Measurements from ENCODE around the gene RHOF.

Gene RHOF

GRCh38 chr12:121831571-121832245, 38.2 kb upstream of the RHOF start:
- no peak for TF ChIP-seq CTCF (IDR thresholded peaks at IDR 0.05)
- Histone ChIP-seq H3K36me3 (peaks cover 46% of the 10 kb centered on the region), H3K27ac (peak overlapping the region; percentile 91), H3K4me3 (ENCODE audit: low read depth in 1 of 2, low read length in 1 of 2) (peak overlapping the region; percentile 40 to 50), H3K9me3 (no peaks in the 10 kb centered on the region), H3K27me3 (no peaks in the 10 kb centered on the region), H3K4me1 (ENCODE audit: control insufficient read depth in 1 of 2, insufficient read depth in 1 of 2, low read depth in 1 of 2, low read length in 1 of 2) (peaks cover 54 to 59% of the 10 kb centered on the region in 2 experiments)

- no peak for TF ChIP-seq CTCF (IDR thresholded peaks at IDR 0.05)
- H3K4me3 ChIP-seq (ENCODE audit: low read depth in 1 of 2, low read length in 1 of 2) = no peak overlapping the region
- H3K27ac ChIP-seq = peak overlapping the region; percentile 91
- H3K36me3 ChIP-seq = peaks cover 56% of the 10 kb centered on the region
- no peaks in the 10 kb centered on the region for H3K9me3 ChIP-seq
- H3K27me3 ChIP-seq = no peaks in the 10 kb centered on the region
- H3K4me1 ChIP-seq (ENCODE audit: control insufficient read depth in 1 of 2, insufficient read depth in 1 of 2, low read depth in 1 of 2, low read length in 1 of 2) = peaks cover 44 to 50% of the 10 kb centered on the region in 2 experiments
Observed at GRCh38 chr12:121830588-121831265, 37.2 kb upstream of the RHOF start.

GRCh38 chr12:121830134-121830533, 36.6 kb upstream of the RHOF start:
- H3K4me3 ChIP-seq (ENCODE audit: low read depth in 1 of 2, low read length in 1 of 2) = no peak overlapping the region
- no peaks in the 10 kb centered on the region for H3K27me3 ChIP-seq
- peaks cover 38 to 44% of the 10 kb centered on the region in 2 experiments for H3K4me1 ChIP-seq (ENCODE audit: control insufficient read depth in 1 of 2, insufficient read depth in 1 of 2, low read depth in 1 of 2, low read length in 1 of 2)
- peak overlapping the region; percentile 91 for H3K27ac ChIP-seq
- TF ChIP-seq CTCF (IDR thresholded peaks at IDR 0.05) = no peak
- peaks cover 62% of the 10 kb centered on the region for H3K36me3 ChIP-seq
- no peaks in the 10 kb centered on the region for H3K9me3 ChIP-seq

- Histone ChIP-seq H3K27ac (peak overlapping the region; percentile 91), H3K4me1 (ENCODE audit: control insufficient read depth in 1 of 2, insufficient read depth in 1 of 2, low read depth in 1 of 2, low read length in 1 of 2) (peaks cover 31 to 36% of the 10 kb centered on the region in 2 experiments)
Observed at GRCh38 chr12:121829250-121829918, 35.9 kb upstream of the RHOF start.

GRCh38 chr12:121828826-121829225, 35.3 kb upstream of the RHOF start:
- peaks cover 25 to 31% of the 10 kb centered on the region in 2 experiments for H3K4me1 ChIP-seq (ENCODE audit: control insufficient read depth in 1 of 2, insufficient read depth in 1 of 2, low read depth in 1 of 2, low read length in 1 of 2)
- peak overlapping the region; percentile 91 for H3K27ac ChIP-seq
- no peak for TF ChIP-seq CTCF (IDR thresholded peaks at IDR 0.05)
- H3K36me3 ChIP-seq = peaks cover 74% of the 10 kb centered on the region
- H3K27me3 ChIP-seq = no peaks in the 10 kb centered on the region
- H3K4me3 ChIP-seq (ENCODE audit: low read depth in 1 of 2, low read length in 1 of 2) = no peak overlapping the region
- H3K9me3 ChIP-seq = no peaks in the 10 kb centered on the region

More at GRCh38 chr12:121829250-121829918, 35.9 kb upstream of the RHOF start:
- Histone ChIP-seq H3K9me3 (no peaks in the 10 kb centered on the region), H3K36me3 (peaks cover 68% of the 10 kb centered on the region), H3K27me3 (no peaks in the 10 kb centered on the region), H3K4me3 (ENCODE audit: low read depth in 1 of 2, low read length in 1 of 2) (no peak overlapping the region)
- TF ChIP-seq CTCF (IDR thresholded peaks at IDR 0.05) = no peak
